ENCODE data around the gene KIF16B.
"Not testable (repeated sequence)": the region's sequence is repeated elsewhere in the genome, so short reads cannot be mapped to it uniquely, and the experiment has no call there.

Gene KIF16B

DNA sequence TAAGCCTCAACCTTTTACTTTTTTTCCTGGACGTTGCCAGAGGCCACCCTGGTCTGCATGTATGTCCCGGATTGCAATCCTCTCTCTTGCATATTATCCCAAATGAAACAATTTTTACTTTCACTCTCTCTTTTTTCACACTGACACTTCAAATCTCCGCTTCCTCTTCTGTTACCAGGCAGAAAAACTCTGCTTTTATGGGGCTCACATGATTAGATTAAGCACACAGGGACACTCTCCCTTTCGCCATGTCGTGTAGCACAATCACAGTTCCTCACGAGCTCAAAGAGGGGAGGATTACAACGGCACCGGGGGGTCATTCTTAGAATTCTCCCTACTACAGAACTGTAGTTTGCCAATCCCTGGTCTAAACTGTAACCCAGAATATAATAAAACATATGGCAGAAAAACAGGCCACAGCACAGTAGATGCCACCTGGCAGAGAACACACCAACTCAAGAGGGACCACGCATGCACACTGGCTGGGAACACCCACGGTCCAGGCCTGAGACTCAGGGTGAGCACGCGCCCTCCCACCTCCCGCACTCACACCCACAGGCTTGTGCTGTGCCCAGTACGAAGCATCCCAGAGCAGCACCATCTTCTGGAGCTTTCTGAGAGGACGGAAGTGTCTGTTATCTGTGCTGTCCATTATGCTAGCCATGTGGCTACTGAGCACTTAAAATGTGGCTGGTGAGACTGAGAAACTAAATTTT is 288.7 kb downstream of the KIF16B start:
- DNase-seq = no peak

DNA sequence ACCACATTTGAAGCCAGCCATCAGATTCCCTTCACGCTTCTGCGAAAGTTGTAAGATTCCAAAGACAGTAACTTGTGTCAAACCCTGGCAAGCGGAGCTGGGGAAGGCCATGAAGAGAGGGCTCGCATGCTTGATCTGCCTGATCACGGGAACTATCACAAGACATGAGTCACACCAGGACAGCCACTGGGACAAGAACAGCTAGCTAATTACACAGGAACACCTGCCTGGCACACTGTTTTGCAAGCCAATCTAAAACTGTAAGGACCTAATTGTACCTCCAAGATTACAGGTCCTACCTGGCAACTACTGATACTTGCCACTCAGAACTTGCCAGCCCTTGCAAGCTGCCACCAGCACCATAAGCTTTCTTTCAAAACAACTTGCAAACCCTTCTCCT is 289.3 kb downstream of the KIF16B start:
- no peak for DNase-seq

- no peak for DNase-seq
Measured at GRCh38 chr20:16283307-16283706, 289.9 kb downstream of the KIF16B start.

DNA sequence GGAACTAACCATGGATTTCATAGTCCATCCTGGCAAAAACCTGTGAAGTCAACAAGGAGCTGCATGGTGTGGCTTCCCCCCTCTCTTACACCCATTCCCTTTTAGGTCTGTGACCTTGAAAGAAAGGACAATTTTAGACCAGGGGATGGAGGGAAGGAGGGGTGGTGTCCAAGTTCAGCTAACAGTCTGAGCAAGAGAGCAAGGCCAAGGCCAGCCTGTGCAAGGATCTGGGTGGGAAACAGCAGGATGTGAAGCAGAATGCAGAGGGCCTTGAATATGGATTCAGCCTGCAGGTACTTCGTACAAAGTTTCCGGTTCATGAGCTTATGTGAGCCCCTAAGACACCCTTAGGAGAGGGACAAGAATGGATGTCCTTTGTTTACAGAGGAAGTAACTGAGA is 293.0 kb downstream of the KIF16B start:
- no peak for DNase-seq

DNA sequence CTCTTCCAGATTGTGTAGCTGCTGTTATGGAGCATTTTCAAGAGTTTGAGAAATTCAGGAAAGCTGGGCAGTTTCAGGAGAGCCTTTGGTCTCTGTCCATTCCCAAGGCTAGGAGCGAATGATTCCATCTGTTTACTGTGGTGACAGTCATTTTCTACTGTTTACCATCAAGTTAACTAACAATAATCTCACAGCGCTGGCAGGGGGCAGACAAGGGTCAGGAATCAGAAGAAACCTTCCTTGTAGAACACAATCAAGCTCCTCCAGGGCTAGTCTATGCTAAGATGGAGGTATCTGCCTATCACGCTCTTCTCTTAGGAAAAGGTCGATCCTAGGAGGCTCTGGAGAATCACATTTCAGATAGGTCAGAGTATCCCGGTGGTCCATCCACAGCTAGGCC is 293.9 kb downstream of the KIF16B start:
- no peak for DNase-seq

- no peak for DNase-seq
Measured at GRCh38 chr20:16273812-16274555, 299.3 kb downstream of the KIF16B start.

- no peak for DNase-seq
Measured at GRCh38 chr20:16272780-16273360, 300.4 kb downstream of the KIF16B start.

DNA sequence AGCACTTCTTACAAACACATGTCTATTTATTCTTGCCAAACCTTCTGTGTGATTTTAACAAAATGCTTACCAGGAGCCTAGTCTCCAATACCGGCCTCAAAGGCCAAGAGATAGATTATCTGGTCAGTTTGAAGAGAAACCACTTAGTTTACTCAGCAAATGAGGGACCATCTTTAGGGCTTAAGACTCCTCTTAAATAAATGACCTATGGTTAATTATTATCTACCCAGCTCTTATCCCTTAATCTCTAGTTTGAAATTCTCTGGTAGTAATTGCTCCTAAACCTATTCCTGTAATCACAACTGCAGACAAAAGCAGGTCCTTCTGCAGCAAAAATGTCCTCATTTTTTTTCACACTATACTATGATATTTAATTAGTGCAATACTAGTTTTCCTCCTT is 301.8 kb downstream of the KIF16B start:
- no peak for DNase-seq

DNA sequence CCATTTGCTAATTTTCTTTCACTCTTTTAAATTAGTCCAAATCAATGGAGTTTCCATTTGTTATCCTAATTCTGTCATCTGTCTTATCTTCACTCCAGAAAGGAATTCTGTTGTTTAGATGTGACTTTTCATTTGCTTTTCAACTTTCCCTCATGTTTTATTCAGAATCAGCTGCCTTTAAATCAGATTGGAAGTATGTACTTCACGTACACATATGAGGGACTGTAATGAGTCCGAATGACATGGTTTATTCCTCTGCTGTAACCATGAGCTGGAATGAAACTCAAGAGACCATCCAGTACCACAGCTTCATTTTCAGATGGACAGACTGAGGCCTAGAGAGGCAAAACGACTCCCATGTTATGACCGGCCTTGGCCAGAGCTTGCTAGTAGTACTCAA is 302.3 kb downstream of the KIF16B start:
- no peak for DNase-seq

GRCh38 chr20:16270314-16270931 is 302.8 kb downstream of the KIF16B start:
- no peak for DNase-seq

- DNase-seq = no peak
Measured at GRCh38 chr20:16267526-16267925, 305.7 kb downstream of the KIF16B start.

DNA sequence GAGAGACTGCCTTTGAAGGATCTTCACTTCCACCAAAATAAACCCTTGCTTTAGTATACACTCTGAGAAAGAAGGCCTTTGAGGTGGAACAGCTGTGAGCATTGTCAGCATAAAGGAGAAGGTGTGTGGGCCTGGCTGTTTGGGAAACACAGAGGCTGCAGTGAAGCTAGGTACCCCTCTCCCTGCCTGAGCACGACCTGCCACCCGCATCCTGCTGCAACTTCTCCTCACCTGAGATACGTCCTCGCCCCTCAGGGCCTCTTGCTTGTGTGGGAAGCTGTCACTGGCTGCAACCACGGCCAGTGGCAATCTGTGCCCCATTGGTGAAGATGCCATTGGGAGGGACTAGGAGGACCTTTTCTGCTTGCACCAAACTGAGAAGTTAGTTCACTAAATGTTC is 307.9 kb downstream of the KIF16B start:
- no peak for DNase-seq

- DNase-seq = no peak
Measured at GRCh38 chr20:16263582-16263981, 309.7 kb downstream of the KIF16B start.

DNA sequence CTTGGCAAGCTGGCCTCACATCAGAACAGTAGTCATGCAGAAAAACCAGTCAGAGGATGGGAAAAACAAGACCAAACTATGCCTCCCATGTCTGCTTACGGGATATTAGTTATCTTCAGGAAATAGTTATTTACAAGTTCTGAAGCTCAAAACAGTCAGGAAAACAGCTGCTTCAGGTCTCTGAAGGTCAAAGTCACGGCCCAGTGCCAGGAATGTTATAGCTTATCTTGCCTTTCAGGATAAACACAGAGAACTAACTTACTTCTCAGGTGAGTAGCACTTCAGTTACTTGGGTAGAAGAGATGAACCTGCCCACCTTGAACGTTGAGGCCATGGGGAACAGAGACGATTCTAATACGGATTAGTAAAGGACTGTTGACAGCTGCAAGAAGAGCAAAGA is 310.7 kb downstream of the KIF16B start:
- no peak for DNase-seq

DNA sequence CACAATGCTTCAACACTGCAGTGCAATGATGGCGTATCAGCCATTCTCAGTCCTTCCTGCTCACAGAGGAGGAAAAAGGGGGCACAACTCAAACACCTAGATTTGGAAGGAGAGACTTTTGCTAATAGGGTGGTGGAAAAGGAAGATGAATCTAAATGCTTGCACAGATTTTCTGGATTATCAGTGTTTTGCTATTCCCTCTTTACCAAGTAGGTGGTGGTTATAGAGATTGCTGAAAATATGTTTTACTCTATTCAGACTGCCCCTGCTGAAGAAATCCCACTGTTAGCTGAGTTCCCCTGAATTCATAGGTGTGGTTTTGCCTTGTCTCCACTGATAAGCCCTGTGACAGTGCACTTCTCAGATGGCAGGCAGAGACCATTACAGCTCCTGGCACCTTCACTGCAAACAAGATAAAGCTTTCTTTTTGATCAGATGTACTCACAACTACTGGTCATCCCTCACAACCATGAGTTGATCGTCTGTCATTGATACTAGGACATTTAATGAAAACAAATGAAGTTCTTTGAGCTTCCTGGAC is 311.4 kb downstream of the KIF16B start:
- no peak for DNase-seq

DNA sequence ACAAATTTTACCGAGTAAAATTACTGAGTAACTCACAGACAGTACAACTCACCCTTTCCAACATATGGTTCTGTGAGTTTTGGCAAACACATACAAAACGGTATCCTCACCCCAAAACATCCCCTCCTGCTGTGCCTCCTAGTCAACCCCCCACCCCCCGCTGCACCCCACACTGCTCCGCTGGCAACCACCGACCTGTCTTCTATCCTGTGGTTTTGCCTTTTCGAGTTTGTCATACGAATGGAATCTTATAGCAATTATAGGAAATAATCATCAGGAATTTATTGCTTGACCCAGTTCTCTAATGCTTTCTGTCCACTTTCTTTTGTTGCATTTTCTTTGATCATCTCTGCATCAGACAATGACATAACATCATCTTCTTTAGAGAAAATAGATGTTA is 312.3 kb downstream of the KIF16B start:
- DNase-seq = no peak

DNA sequence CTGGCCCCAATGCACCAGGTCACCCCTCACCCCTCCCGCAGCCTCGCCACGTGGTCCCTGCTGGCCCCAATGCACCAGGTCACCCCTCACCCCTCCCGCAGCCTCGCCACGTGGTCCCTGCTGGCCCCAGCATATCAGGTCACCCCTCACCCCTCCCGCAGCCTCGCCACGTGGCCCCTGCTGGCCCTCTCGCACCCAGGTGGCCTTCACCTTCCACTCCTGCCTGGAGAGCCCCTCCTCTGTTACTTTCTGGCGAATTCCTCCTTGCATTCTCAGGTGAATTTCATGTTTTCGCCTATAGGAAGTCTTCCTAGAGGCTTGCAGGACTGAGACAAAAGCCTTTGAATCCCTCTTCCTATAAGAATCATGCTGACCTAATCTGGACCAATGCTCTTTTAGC is 313.1 kb downstream of the KIF16B start:
- DNase-seq = not testable (repeated sequence)

GRCh38 chr20:16258766-16259165 is 314.5 kb downstream of the KIF16B start:
- no peak for DNase-seq

GRCh38 chr20:16257813-16258430 is 315.3 kb downstream of the KIF16B start:
- no peak for DNase-seq

- no peak for DNase-seq
Measured at GRCh38 chr20:16257021-16257420, 316.2 kb downstream of the KIF16B start.

GRCh38 chr20:16246870-16247269 is 326.4 kb downstream of the KIF16B start:
- no peak for DNase-seq

- no peak for DNase-seq
Measured at GRCh38 chr20:16246291-16246690, 327.0 kb downstream of the KIF16B start.

- DNase-seq = no peak
Measured at GRCh38 chr20:16245879-16246278, 327.4 kb downstream of the KIF16B start.
